ENCODE data around the gene TRAF1. TPM values are rescaled to one million over a fixed set of nuclear protein-coding genes. Genes with fewer than 3 reads are reported as not detected.

TRAF1 gene
- total and polyA plus RNA-seq, 4 donors: 3.9 to 23.1 (median 6.1) TPM

DNA sequence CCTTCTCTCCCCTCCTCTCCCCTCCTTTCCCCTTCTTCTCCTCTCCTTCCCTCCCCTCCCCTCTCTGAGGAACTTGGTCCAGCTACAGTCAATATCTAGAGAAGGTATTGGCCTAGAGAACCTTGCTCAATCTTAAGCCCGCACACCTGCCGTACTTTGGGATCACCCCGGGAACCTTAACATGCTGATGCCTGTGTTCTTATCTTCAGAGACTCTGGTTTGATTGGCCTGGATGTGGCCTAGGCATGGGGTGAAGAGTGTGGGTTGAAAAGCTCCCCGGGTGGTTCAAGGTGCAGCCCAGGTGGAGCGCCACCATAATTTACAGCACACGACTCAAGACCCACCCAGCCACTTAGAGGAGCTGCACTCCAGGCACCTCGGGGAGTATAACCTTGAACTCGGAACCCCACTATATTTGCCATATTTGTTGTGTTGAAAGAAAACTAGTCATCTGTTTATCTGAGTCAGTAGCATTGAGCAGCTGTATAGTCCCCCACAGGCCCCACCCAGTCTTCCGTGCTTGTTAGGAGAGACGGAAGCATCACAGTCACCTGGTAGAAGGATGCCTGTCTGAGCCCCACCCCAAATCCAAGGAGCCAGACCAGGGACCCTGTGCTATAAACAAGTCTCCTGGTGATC, 35.2 kb downstream of the TRAF1 start:
- peak overlapping the region in 1 of 2 donors; percentile 17 for H3K27ac ChIP-seq (ENCODE audit: low read depth in 1 of 2, low read length in 1 of 2)
- H3K9me3 ChIP-seq (ENCODE audit: control insufficient read depth in 4 of 4, insufficient read depth in 3 of 4, low read length in 3 of 4): no peaks in the 10 kb centered on the region
- no peaks in the 10 kb centered on the region for H3K36me3 ChIP-seq (ENCODE audit: control insufficient read depth in 4 of 4, insufficient read depth in 4 of 4, low read length in 4 of 4)
- 89 to 90% methylated on average over 10 of the region's 10 CpGs for WGBS, 2 donors
- peaks cover 0 to 3% (median 0%) of the 10 kb centered on the region in 3 donors for H3K27me3 ChIP-seq (ENCODE audit: control insufficient read depth in 3 of 3, insufficient read depth in 3 of 3, low read length in 2 of 3)
- no peak overlapping the region for H3K9ac ChIP-seq (ENCODE audit: insufficient read depth in 1 of 2, low read length in 2 of 2)
- TF ChIP-seq, protein P1, sequence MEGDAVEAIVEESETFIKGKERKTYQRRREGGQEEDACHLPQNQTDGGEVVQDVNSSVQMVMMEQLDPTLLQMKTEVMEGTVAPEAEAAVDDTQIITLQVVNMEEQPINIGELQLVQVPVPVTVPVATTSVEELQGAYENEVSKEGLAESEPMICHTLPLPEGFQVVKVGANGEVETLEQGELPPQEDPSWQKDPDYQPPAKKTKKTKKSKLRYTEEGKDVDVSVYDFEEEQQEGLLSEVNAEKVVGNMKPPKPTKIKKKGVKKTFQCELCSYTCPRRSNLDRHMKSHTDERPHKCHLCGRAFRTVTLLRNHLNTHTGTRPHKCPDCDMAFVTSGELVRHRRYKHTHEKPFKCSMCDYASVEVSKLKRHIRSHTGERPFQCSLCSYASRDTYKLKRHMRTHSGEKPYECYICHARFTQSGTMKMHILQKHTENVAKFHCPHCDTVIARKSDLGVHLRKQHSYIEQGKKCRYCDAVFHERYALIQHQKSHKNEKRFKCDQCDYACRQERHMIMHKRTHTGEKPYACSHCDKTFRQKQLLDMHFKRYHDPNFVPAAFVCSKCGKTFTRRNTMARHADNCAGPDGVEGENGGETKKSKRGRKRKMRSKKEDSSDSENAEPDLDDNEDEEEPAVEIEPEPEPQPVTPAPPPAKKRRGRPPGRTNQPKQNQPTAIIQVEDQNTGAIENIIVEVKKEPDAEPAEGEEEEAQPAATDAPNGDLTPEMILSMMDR (IDR thresholded peaks at IDR 0.05; ENCODE audit: control extremely low read depth, extremely low read depth): no peak
- no peak for ATAC-seq (ENCODE audit: insufficient read depth, low FRiP score)
- H3K4me3 ChIP-seq: no peak overlapping the region
- peaks cover 0 to 65% (median 32%) of the 10 kb centered on the region in 5 donors for H3K4me1 ChIP-seq (ENCODE audit: control insufficient read depth in 5 of 5, insufficient read depth in 5 of 5, low read length in 5 of 5)
- DNase-seq: no peak

DNA sequence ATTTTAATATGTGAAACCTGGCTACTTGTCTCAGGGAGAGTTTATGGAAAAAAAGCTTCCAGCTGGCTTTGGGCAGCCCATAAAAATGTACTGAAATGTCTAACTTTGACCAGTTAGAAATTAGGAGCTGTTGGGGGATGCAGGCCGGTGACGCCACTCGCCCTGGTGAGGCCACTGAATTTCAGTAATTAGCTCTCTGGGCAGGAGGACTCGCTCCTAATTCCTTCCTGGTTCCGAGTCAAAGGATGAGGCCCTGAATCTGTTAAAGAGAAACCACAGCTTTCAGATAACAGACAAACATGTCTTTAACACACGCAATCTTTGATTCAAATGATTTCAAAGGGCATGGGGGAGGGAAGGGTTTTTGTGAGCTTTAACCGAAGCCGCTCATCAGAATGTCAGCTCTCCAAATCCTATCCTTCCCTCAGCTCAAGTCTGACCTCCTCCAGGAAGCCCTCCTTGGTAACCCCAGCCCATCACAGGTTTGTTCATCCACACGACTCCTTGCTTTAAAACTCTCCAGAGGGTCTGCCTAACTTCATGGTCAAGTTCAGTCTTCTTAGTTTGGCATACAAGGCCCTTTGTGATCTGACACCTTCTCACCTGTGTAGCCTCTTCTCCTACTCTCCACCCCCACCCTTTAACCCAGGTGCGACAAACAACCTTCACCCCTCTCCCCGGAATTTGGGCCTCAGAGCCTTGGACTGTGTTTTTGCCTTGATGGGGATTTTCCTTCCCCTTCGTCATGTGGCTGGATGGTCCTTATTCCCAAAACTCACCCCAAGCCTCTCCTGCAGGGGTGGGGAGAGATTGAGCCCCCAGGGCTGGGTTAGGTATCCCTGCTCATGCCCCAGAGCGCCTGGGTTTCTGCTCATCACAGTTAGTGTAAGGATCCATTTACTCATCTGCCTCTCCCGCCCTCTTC, 36.0 kb downstream of the TRAF1 start:
- peak overlapping the region in 1 of 2 donors; percentile 30 for H3K9ac ChIP-seq (ENCODE audit: insufficient read depth in 1 of 2, low read length in 2 of 2)
- peaks cover 0 to 3% (median 0%) of the 10 kb centered on the region in 3 donors for H3K27me3 ChIP-seq (ENCODE audit: control insufficient read depth in 3 of 3, insufficient read depth in 3 of 3, low read length in 2 of 3)
- TF ChIP-seq, protein P1 (IDR thresholded peaks at IDR 0.05; ENCODE audit: control extremely low read depth, extremely low read depth): no peak
- peak overlapping the region in 1 of 2 donors; percentile 46 for H3K27ac ChIP-seq (ENCODE audit: low read depth in 1 of 2, low read length in 1 of 2)
- H3K36me3 ChIP-seq (ENCODE audit: control insufficient read depth in 4 of 4, insufficient read depth in 4 of 4, low read length in 4 of 4): no peaks in the 10 kb centered on the region
- H3K4me1 ChIP-seq (ENCODE audit: control insufficient read depth in 5 of 5, insufficient read depth in 5 of 5, low read length in 5 of 5): peaks cover 0 to 73% (median 39%) of the 10 kb centered on the region in 5 donors
- no peak for ATAC-seq (ENCODE audit: insufficient read depth, low FRiP score)
- H3K9me3 ChIP-seq (ENCODE audit: control insufficient read depth in 4 of 4, insufficient read depth in 3 of 4, low read length in 3 of 4): no peaks in the 10 kb centered on the region
- peak; percentile 84 to 95 (median 87) for DNase-seq
- H3K4me3 ChIP-seq: no peak overlapping the region
- 69 to 72% methylated on average over 14 of the region's 14 CpGs for WGBS, 2 donors

DNA sequence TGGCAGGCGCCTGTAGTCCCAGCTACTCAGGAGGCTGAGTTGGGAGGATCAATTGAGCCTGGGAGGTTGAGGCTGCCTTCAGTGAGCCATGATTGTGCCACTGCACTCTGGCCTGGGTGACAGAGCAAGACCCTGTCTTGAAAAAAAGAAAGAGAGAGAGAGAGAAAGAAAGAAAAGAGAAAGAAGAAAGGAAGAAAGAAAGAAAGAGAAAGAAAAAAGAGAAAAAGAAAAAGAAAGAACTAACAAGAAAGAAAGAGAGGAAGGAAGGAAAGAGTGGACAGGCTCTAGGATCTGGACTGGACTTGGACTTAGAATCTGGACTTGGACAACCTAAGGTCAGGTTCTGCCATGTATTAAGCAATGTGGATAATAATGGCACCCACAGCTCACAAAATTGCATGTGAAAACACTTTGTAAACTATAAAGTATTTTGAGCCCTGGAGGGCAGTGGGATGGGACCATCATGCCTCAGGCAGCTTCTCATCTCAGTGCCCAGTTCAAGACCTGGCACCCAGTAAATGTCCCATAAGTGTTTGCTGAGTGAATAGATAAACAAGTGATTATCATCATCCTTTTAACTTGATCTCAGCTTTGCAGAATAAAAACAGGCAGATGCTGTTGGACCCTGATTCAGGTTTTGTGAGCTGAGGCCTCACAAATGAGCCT, 36.9 kb downstream of the TRAF1 start:
- ATAC-seq (ENCODE audit: insufficient read depth, low FRiP score) (no peak), DNase-seq (peak in 1 of 3 donors; percentile 45)
- no peaks in the 10 kb centered on the region for H3K9me3 ChIP-seq (ENCODE audit: control insufficient read depth in 4 of 4, insufficient read depth in 3 of 4, low read length in 3 of 4)
- TF ChIP-seq, protein P1 (IDR thresholded peaks at IDR 0.05; ENCODE audit: control extremely low read depth, extremely low read depth): no peak
- H3K4me3 ChIP-seq: no peak overlapping the region
- H3K27me3 ChIP-seq (ENCODE audit: control insufficient read depth in 3 of 3, insufficient read depth in 3 of 3, low read length in 2 of 3): no peaks in the 10 kb centered on the region
- peak overlapping the region in 1 of 2 donors; percentile 8 for H3K9ac ChIP-seq (ENCODE audit: insufficient read depth in 1 of 2, low read length in 2 of 2)
- no peak overlapping the region for H3K27ac ChIP-seq (ENCODE audit: low read depth in 1 of 2, low read length in 1 of 2)
- 95 to 100% methylated on average over 1 of the region's 1 CpG for WGBS, 2 donors
- no peaks in the 10 kb centered on the region for H3K36me3 ChIP-seq (ENCODE audit: control insufficient read depth in 4 of 4, insufficient read depth in 4 of 4, low read length in 4 of 4)
- H3K4me1 ChIP-seq (ENCODE audit: control insufficient read depth in 5 of 5, insufficient read depth in 5 of 5, low read length in 5 of 5): peaks cover 0 to 73% (median 42%) of the 10 kb centered on the region in 5 donors
